COR-L47 (cell line): ENCODE data around the gene ARMC8.
A peak's percentile ranks its signal among the peaks of the same experiment; 100 is the strongest.
"Not testable (repeated sequence)": the region's sequence is repeated elsewhere in the genome, so short reads cannot be mapped to it uniquely, and the experiment has no call there.

Source experiments
- DNase-seq: peaks from one replicate; lab custom pipeline; 2025; lab: John Stamatoyannopoulos, UW

ARMC8 gene, protein sequence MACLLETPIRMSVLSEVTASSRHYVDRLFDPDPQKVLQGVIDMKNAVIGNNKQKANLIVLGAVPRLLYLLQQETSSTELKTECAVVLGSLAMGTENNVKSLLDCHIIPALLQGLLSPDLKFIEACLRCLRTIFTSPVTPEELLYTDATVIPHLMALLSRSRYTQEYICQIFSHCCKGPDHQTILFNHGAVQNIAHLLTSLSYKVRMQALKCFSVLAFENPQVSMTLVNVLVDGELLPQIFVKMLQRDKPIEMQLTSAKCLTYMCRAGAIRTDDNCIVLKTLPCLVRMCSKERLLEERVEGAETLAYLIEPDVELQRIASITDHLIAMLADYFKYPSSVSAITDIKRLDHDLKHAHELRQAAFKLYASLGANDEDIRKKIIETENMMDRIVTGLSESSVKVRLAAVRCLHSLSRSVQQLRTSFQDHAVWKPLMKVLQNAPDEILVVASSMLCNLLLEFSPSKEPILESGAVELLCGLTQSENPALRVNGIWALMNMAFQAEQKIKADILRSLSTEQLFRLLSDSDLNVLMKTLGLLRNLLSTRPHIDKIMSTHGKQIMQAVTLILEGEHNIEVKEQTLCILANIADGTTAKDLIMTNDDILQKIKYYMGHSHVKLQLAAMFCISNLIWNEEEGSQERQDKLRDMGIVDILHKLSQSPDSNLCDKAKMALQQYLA

DNA sequence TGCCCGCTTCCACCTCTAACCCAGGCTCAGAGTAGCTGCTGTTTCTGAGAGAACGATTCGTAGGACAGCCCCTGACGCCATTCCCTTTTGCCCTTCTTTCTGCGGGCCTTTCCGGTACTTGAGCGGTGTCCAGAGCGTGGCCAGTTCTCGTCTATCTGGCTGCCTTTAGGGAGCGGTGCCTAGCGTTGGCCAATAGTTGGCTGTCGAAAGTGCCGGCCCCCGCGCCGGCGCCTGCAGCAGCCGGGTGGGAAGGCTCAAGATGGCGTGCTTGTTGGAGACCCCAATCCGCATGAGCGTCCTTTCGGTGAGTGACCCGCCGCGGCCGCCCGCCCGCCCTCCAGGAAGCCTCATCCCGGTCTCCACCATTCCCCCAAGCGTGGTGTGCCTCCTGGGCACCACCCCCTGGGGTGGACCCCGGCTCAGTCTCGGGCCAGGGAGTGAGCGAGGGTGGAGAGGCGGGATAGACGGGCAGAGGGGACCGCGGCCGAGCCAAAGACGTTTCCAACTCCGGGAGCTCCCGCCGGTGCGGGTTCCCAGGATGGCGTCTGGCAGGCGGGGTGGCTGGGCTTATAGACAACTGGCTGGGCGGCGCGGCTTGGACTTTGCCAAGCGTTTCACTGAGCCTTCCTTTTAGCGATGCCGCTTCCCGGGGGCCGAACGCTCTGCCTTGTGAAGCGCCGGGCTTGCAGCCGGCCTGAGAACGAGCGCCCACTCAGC is at the start of gene ARMC8:
Gene ARMC8 (plus strand): TSS at position 6 of the 717 bp plus-strand sequence. CDS start 254 bp downstream, at position 260.
- peak; percentile 64 for DNase-seq

DNA sequence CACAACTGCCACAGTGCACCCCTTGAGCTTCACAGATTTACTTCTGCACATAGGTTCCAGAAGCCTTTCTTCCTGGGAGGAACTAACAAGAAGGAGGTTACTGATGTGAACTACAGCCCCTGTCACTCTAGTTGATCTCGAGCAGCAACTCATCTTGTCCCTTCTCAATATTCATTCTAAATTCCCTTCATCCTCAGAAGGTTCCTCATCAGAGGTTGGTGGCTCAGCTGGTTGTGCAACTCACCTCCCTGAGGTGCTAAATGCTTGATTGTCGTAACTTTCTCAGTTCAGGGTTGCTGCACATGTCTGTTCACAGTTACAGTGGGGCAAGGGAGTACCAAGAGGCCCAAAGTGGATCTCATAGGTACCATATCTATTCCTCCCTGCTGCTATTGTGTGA is 49.2 kb upstream of the ARMC8 start:
- no peak for DNase-seq

DNA sequence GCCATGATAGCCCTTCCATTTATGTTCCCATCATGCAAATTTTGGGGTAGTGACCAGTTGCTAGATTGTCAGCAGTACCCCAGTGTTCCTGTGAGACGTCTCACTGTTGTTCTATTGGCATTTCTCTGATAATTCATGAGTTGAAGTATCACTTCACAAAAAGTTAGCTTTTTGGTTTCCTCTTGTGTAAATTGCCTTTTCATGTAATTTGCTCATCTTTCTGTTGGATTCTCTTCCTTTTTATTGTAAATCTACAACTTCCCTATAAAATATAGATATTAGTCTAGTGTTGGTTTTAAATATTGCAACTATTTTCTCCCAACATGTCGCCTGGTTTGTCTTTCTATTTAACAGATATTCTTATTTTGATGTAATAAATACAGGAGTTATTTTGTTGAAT is 47.4 kb upstream of the ARMC8 start:
- no peak for DNase-seq

DNA sequence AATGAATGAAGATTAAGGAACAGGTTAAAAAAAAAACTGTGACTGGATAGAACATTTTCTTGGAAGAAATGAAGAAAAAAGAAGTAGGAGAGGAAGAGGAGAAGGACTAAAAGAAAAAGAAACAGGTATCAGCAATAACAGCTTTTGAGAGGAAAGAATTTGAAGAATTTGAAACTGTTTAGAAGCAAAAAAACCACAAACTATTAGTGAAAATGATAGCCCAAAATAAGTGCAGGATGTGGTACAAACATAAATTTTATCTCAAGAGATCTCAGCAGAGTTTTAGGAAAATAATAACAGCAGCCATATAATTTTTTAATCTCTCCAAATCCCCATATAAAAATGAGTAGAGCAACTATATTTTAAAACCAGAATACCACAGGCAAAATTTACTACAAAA is 46.2 kb upstream of the ARMC8 start:
- DNase-seq, result no peak

GRCh38 chr3:138142181-138142580 is 44.9 kb upstream of the ARMC8 start:
- not testable (repeated sequence) for DNase-seq

- no peak for DNase-seq
Observed at GRCh38 chr3:138148503-138148902, 38.6 kb upstream of the ARMC8 start.

DNA sequence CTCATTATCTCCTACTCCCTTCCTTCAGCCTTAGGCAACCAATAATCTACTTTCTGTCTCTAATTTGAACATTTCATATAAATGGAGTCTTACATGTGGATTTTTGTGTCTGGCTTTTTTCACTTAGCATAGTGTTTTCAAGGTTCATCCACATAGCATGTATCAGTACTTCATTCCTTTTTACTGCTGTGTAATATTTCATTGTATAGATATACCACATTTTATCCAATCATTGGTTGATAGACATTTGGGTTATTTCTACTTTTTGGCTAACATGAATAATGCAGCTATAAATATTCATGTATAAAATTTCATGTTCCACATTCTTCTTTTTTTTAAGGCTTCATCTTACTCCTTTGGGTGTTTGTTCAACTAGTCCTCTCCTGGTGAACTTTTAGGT is 32.6 kb upstream of the ARMC8 start:
- DNase-seq, result no peak

GRCh38 chr3:138157743-138158142 is 29.4 kb upstream of the ARMC8 start:
- no peak for DNase-seq

DNA sequence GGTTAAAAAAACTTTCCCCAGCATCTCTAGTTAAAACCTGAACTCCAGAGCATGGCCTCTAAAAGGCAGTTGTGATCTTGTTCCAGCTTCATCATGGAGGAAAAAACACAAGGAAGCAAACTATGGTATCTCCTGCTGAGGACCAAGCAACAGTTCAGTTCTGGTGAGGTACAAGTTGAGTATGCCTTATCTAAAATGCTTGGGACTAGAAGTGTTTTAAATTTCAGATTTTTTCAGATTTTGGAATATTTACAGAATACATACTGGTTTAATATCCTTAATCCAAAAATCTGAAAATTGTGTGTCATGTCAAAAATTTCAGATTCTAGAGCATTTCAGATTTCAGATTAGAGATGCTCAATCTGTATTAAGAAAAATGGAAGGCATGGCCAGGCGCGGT is 22.0 kb upstream of the ARMC8 start:
- DNase-seq, result no peak

DNA sequence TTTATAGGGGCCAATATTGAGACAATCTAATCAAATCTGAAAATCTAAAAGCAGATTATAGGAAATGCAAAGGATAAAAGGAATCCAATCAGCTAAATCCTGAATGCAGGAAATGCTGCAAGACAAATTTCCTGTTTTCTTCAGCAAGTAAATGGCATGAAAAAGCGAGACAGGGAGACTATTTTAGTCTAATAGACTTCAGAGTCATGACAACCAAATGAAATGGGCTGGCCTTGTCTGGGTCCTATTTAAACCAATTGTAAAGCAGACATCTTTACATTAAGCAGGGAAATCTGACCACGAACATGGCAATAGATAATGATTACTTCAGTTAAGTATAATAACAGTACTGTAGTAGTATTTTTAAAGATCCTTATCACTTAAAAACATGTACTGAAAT is 14.5 kb upstream of the ARMC8 start:
- no peak for DNase-seq

DNA sequence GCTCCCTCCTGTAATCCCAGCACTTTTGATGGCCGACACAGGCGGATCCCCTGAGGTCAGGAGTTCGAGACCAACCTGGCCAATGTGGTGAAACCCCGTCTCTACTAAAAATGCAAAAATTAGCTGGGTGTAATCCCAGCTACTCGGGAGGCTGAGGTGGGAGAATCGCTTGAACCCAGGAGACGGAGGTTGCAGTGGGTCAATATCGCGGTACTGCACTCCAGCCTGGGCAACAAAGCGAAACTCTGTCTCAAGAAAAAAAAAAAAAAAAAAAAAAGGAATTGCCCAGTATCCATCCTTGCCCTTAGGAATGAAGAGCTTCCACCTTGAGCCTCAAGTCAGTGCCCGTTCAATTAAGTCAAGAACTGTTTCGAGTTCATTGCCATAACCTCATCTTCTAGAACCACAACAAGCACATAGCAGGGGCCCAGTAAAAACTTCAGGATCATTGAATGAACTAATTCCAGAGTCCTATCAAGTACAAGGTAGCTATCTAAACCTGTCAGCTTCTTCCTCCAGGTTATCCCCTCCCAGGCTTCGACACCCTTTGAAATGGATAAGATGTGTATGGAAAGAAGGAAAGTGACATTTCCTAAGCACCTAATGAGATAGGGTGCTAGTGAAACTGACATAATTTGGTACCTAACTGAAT is 13.2 kb upstream of the ARMC8 start:
- DNase-seq, result no peak

- DNase-seq, result peak; percentile 93
Observed at GRCh38 chr3:138174421-138175131, 12.5 kb upstream of the ARMC8 start, which contains the start of gene DBR1. DBR1 (minus strand) TSS chr3:138174921; CDS start chr3:138174795, 126 bp downstream.

DNA sequence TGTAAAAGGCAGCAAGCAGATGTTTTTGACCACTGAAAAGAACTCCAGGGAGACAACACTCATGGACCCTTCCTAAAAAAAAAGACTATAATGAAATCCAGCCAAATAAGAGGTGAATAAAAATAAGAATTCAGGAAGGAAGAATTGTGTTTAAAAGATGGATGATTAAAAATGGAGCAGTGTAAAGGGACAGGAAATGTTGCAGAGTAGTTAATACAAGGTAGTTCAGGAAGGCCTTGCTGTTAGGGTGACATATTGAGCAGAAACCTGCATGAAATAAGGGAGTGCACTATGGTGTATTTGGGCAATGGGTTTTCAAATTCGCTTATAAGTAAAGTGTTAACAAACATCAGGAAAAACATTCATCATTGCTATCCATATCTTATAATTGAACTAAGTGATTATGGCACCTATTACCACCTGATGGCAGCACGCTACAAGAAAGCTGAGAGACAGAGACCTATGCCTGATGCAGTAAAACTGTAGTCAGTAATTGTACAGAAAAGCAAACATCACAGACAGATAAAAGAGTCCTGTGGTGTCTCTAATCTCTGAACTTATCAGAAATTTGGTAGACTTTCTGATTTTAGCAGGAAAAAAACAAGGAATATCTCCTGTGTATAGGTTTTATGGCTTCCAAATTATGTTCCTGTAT is 6.6 kb upstream of the ARMC8 start:
- peak; percentile 62 for DNase-seq

- no peak for DNase-seq
Observed at GRCh38 chr3:138184994-138185393, 2.1 kb upstream of the ARMC8 start.

GRCh38 chr3:138186221-138186620 is 880 bp upstream of the ARMC8 start:
- DNase-seq, result no peak

DNA sequence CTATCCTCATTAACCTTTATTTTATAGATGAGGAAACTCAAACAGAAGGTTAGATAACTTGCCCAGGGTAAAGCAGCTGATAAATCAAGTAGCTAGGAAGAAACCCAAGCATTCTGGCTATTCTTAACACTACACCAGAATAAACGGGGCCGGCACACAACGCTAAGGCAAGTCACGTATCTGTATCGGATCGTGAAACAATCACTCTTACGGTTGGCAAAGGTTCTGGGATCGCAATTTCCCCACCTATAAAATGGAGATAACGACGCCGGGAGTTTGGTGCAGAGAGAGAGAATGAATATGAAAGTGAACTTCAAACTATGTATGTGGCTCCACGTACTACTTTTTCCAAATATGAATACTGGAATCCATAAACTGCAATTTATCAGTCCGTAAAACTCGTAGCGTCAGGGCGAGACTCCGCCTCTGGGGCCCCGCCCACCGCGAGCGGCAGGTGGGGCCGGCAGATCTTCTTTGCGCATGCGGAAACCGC is 252 bp upstream of the ARMC8 start:
- peak; percentile 90 for DNase-seq

- no peak for DNase-seq
Observed at GRCh38 chr3:138188013-138188730, 1.1 kb downstream of the ARMC8 start.

- DNase-seq, result no peak
Observed at GRCh38 chr3:138195481-138195880, 8.4 kb downstream of the ARMC8 start.

DNA sequence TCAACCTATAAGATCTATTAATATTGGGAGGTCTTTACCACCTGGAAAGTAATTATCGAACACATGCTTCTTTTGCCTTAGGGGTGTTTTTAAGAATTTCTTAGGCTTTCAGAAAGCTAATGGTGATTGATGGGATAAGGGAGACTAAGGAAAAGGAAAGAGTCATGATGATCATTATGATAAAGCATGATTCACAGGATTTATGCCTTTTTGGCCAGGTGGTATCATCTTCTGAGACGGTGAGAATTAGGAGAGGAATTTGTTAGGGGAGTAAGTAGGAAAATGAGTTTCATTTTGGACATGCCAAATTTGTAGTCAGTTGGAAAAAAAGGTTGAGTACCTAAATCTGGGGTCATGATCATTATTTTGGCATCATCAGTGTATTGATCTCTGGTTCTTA is 8.9 kb downstream of the ARMC8 start:
- no peak for DNase-seq

DNA sequence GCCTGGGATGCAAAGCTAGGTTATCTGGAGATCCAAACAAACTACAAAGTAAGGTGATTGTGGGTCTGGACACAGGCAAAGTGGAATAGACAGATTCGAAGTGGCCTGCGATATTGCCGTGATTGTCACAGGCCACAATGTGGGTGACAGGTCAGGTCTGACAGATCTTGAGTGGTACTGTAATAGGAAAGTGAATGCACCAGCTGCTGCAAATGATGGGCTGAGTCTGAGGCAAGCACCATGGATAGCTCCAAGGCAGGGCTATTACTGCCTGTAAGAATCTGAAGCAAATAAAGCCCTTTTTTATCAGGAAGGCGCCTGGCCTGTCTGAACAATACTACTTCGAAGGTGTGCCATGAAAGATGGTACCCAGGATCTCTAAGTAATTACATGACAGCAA is 10.0 kb downstream of the ARMC8 start:
- DNase-seq, result no peak
